GM21576 (cell line): ENCODE results near the gene ARL15.

ENCODE experiments used
- ATAC-seq: cut with Tn5 transposase; IDR thresholded peaks from one replicate; pipeline ENCODE4 v1.9.1; 2021; ENCODE audit warnings: mild to moderate bottlenecking, moderate library complexity; ENCODE audit not compliant: unreplicated experiment

ARL15 gene

GRCh38 chr5:54162184-54162583 lies 148.2 kb downstream of the ARL15 start:
- no peak for ATAC-seq

- no peak for ATAC-seq
Measured at GRCh38 chr5:54160329-54160728, 150.0 kb downstream of the ARL15 start.

- no peak for ATAC-seq
Measured at GRCh38 chr5:54159893-54160195, 150.5 kb downstream of the ARL15 start.

GRCh38 chr5:54159153-54159892 lies 151.1 kb downstream of the ARL15 start:
- no peak for ATAC-seq

GRCh38 chr5:54156577-54156976 lies 153.8 kb downstream of the ARL15 start:
- no peak for ATAC-seq

GRCh38 chr5:54150841-54151240 lies 159.5 kb downstream of the ARL15 start:
- ATAC-seq: no peak

- no peak for ATAC-seq
Measured at GRCh38 chr5:54148858-54149257, 161.5 kb downstream of the ARL15 start.

GRCh38 chr5:54148067-54148845 lies 162.1 kb downstream of the ARL15 start:
- ATAC-seq: no peak

GRCh38 chr5:54146916-54147315 lies 163.5 kb downstream of the ARL15 start:
- no peak for ATAC-seq

- ATAC-seq: no peak
Measured at GRCh38 chr5:54146390-54146789, 164.0 kb downstream of the ARL15 start.

- no peak for ATAC-seq
Measured at GRCh38 chr5:54140247-54140840, 170.0 kb downstream of the ARL15 start.

GRCh38 chr5:54136516-54137440 lies 173.6 kb downstream of the ARL15 start:
- ATAC-seq: no peak

- ATAC-seq: no peak
Measured at GRCh38 chr5:54135042-54135441, 175.3 kb downstream of the ARL15 start.

- ATAC-seq: no peak
Measured at GRCh38 chr5:54133917-54134316, 176.5 kb downstream of the ARL15 start.

GRCh38 chr5:54120473-54120872 lies 189.9 kb downstream of the ARL15 start:
- ATAC-seq: no peak

GRCh38 chr5:54117957-54118356 lies 192.4 kb downstream of the ARL15 start:
- ATAC-seq: no peak

GRCh38 chr5:54115735-54116403 lies 194.5 kb downstream of the ARL15 start:
- no peak for ATAC-seq

GRCh38 chr5:54113060-54113459 lies 197.3 kb downstream of the ARL15 start:
- ATAC-seq: no peak

- ATAC-seq: no peak
Measured at GRCh38 chr5:54109626-54110330, 200.6 kb downstream of the ARL15 start.

GRCh38 chr5:54108136-54108535 lies 202.2 kb downstream of the ARL15 start:
- ATAC-seq: no peak
